Ishikawa (cell line): ENCODE results near the gene CLDN3.

Source experiments
- CEBPB ChIP-seq: IDR thresholded peaks from 2 replicates; pipeline ENCODE4 v1.6.1; 2012
- EGR1 ChIP-seq: IDR thresholded peaks from 2 replicates; pipeline ENCODE4 v1.6.1; 2012
- EP300 ChIP-seq: IDR thresholded peaks from 2 replicates; pipeline ENCODE4 v1.6.1; 2012; ENCODE audit warnings: borderline replicate concordance
- MAX ChIP-seq: IDR thresholded peaks from 2 replicates; pipeline ENCODE4 v1.6.1; 2012
- RAD21 ChIP-seq: IDR thresholded peaks from 2 replicates; pipeline ENCODE4 v1.6.1; 2012; ENCODE audit warnings: low read depth
- REST ChIP-seq: IDR thresholded peaks from 2 replicates; pipeline ENCODE4 v1.6.1; 2012; ENCODE audit warnings: low read depth, mild to moderate bottlenecking
- TAF1 ChIP-seq: IDR thresholded peaks from 2 replicates; pipeline ENCODE4 v1.6.1; 2012; ENCODE audit warnings: low read depth, mild to moderate bottlenecking
- TCF12 ChIP-seq: IDR thresholded peaks from 2 replicates; pipeline ENCODE4 v1.6.1; 2012; ENCODE audit warnings: low read depth
- TEAD4 ChIP-seq: IDR thresholded peaks from 2 replicates; pipeline ENCODE4 v1.6.1; 2012
- USF1 ChIP-seq: IDR thresholded peaks from 2 replicates; pipeline ENCODE4 v1.6.1; 2012
- YY1 ChIP-seq: IDR thresholded peaks from 2 replicates; pipeline ENCODE4 v1.6.1; 2012; ENCODE audit warnings: low read depth
- ZBTB7A ChIP-seq: IDR thresholded peaks from 2 replicates; pipeline ENCODE4 v1.6.1; 2012; ENCODE audit warnings: low read depth

DNA sequence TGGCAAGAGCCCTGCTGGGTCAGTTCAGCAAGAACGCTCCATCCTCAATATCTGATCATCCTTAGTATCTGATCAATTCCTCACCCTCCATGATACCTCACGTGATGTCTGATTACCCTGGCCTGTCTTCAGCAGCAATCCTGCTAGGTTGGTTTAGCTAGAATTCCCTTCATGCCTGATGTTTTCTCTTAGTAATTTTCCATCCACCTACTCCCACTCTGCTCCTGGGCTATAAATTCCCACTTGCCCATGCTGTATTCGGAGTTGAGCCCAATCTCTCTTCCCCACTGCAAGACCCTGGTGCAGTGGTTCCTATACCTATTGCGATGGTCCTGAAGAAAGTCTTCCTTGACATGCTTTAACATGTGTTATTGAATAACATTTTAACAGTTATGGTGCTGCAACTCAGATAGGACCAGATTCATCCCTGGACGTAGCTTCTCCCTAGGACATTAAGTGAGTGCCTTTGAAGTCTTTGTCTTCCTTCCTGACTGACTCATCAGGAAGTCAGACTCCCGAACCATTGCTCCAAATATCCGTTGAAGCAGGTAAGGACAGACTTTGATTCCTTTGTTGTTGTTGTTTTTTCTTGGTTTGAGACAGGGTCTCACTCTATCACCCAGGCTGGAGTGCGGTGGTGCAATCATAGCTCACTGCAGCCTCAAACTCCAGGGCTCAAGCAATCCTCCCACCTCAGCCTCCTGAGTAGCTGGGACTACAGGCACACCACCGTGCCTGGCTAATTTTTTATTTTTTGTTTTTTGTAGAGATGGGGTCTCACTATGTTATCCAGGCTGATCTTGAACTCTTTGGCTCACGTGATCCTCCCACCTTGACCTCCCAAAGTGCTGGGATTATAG, 29.4 kb upstream of the CLDN3 start:
- TF ChIP-seq EGR1 = no peak
- no peak for TF ChIP-seq TAF1
- TF ChIP-seq TEAD4 = no peak
- TF ChIP-seq RAD21 = no peak
- no peak for TF ChIP-seq REST
- TF ChIP-seq MAX = no peak
- TF ChIP-seq EP300 = no peak
- no peak for TF ChIP-seq USF1
- TF ChIP-seq TCF12 = no peak
- TF ChIP-seq CEBPB = no peak
- no peak for TF ChIP-seq YY1
- no peak for TF ChIP-seq ZBTB7A
